Measurements from ENCODE around the gene UBE2E2. TPM values are rescaled to one million over a fixed set of nuclear protein-coding genes. Genes with fewer than 3 reads are reported as not detected.

The UBE2E2 gene
- total RNA-seq, 1 donor from 2014 or later: 50.8 TPM

DNA sequence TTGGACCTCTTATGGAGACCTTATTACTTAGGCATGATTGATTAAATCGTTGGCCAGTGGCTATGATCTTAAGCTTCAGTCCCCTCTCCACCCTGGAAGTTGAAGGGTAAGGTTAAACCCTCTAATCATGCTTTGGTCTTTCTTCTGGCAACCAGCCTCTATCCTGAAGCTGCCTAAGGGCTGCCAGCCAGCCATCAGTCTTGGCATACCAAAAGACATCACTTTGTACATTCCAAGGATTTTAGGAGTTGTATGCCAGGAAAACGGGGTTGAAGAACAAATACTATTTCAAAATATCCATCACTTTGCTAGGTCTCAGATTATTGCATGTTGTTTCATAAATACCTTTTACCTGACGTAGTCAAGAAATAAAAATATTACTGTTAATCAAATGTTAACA is 28.9 kb downstream of the UBE2E2 start:
- Histone ChIP-seq H3K27me3 (ENCODE audit: low read depth) (no peaks in the 10 kb centered on the region), H3K36me3 (no peaks in the 10 kb centered on the region), H3K27ac (no peak overlapping the region), H3K4me3 (no peak overlapping the region), H3K4me1 (peaks cover 10% of the 10 kb centered on the region), H3K9me3 (no peaks in the 10 kb centered on the region)
- ATAC-seq (no peak), DNase-seq (no peak)
- TF ChIP-seq, protein P1, sequence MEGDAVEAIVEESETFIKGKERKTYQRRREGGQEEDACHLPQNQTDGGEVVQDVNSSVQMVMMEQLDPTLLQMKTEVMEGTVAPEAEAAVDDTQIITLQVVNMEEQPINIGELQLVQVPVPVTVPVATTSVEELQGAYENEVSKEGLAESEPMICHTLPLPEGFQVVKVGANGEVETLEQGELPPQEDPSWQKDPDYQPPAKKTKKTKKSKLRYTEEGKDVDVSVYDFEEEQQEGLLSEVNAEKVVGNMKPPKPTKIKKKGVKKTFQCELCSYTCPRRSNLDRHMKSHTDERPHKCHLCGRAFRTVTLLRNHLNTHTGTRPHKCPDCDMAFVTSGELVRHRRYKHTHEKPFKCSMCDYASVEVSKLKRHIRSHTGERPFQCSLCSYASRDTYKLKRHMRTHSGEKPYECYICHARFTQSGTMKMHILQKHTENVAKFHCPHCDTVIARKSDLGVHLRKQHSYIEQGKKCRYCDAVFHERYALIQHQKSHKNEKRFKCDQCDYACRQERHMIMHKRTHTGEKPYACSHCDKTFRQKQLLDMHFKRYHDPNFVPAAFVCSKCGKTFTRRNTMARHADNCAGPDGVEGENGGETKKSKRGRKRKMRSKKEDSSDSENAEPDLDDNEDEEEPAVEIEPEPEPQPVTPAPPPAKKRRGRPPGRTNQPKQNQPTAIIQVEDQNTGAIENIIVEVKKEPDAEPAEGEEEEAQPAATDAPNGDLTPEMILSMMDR (IDR thresholded peaks at IDR 0.05): no peak
- intact Hi-C loops (cut with DNase I): no loop called here

DNA sequence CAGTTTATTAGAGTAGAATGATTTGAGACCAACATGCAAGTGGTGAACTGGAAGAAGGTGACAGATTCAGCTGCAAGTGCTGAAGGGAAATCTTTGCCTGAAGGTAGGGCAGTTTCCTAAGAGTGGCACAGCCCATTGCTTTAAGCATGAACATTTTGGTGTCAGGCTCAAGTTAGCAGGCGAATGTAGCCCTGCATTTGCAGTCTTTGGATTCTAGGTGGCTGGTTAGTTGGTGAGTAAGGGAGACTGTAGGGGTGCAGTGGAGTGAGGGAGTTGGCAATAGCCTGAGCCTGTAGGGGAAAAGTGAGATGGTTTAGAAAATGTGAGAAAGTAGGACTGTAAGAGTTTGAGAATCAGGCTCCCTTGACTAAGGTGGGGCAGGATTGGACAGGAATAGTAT is 29.7 kb downstream of the UBE2E2 start:
- H3K9me3 ChIP-seq: no peaks in the 10 kb centered on the region
- no peaks in the 10 kb centered on the region for H3K27me3 ChIP-seq (ENCODE audit: low read depth)
- ATAC-seq: no peak
- DNase-seq: no peak
- H3K27ac ChIP-seq: no peak overlapping the region
- H3K4me1 ChIP-seq: peaks cover 10% of the 10 kb centered on the region
- no peak overlapping the region for H3K4me3 ChIP-seq
- H3K36me3 ChIP-seq: no peaks in the 10 kb centered on the region
- intact Hi-C loops (cut with DNase I): no loop called here
- TF ChIP-seq, protein P1 (IDR thresholded peaks at IDR 0.05): no peak

DNA sequence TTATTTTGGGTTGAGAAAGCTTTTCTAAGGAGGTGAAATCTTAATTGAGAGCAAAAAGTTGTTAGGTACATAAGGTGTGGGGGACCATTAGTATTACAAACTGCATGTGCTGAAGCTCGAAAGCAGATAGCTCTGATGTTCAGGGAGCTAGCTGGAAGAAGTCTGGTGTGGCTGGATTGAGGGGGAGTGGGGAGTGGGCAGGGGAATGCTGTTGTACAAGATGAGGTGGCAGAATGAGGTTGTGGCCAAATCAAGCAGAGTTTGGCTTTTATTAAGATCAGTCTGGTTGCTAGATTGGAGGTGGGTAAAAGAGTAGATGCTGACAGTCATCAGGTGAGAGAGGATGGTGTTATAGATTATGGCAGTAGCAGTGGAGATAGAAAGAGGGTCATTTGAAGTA is 32.1 kb downstream of the UBE2E2 start:
- H3K4me3 ChIP-seq: no peak overlapping the region
- intact Hi-C loops (cut with DNase I): no loop called here
- no peak for DNase-seq

DNA sequence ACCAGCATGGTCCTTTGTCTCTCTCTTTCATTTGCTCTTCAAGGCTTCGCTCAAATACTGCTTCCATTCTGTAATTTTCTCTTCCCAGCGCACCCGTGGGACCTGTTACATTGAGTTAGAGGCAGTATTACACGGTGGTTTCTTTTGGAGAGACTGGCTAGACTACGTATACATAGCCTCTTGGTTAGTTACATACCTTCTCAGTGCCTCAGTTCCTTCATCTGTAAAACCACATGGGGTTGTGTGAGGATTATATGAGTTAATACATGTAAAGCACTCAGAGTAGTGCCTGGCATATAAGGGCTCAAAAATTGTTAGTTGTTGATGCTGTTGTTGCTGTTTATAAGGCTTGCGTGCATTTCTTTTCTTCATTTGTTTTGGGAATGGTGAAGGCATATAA is 33.8 kb downstream of the UBE2E2 start:
- TF ChIP-seq, protein P1 (IDR thresholded peaks at IDR 0.05): no peak
- no peak for ATAC-seq
- Histone ChIP-seq H3K4me1 (peaks cover 18% of the 10 kb centered on the region), H3K27me3 (ENCODE audit: low read depth) (no peaks in the 10 kb centered on the region), H3K36me3 (no peaks in the 10 kb centered on the region), H3K4me3 (no peak overlapping the region), H3K27ac (no peak overlapping the region), H3K9me3 (no peaks in the 10 kb centered on the region)
- no peak for DNase-seq
- intact Hi-C loops (cut with DNase I): no loop called here

More for the DNA sequence above, 32.1 kb downstream of the UBE2E2 start:
- no peaks in the 10 kb centered on the region for H3K27me3 ChIP-seq (ENCODE audit: low read depth)
- H3K9me3 ChIP-seq: no peaks in the 10 kb centered on the region
- H3K4me1 ChIP-seq: peaks cover 15% of the 10 kb centered on the region
- ATAC-seq: no peak
- no peak overlapping the region for H3K27ac ChIP-seq
- no peaks in the 10 kb centered on the region for H3K36me3 ChIP-seq
- TF ChIP-seq, protein P1 (IDR thresholded peaks at IDR 0.05): no peak

DNA sequence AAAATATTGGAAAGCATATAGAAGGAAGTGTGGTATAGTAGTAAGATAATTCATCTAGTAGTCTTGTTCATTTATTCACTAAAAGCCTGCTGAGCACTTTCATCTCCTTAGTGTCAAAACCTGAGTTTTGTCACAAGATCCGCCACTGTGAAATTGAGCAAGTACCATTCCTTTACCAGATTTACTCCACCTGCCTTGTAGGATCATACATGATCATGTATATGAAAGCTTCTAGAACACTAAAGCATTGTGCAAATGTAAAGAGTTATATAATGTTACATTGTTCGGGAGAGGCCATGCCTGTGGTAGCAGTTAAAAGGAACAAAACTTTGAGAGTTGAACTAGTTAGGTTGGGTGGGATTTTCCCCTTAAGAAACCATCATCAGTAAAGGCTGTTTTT is 35.0 kb downstream of the UBE2E2 start:
- ATAC-seq (no peak), DNase-seq (no peak)
- TF ChIP-seq, protein P1 (IDR thresholded peaks at IDR 0.05): no peak
- H3K9me3 ChIP-seq: no peaks in the 10 kb centered on the region
- H3K4me3 ChIP-seq: no peak overlapping the region
- intact Hi-C loops (cut with DNase I): no loop called here
- no peak overlapping the region for H3K27ac ChIP-seq
- no peaks in the 10 kb centered on the region for H3K36me3 ChIP-seq
- no peaks in the 10 kb centered on the region for H3K27me3 ChIP-seq (ENCODE audit: low read depth)
- peaks cover 18% of the 10 kb centered on the region for H3K4me1 ChIP-seq

DNA sequence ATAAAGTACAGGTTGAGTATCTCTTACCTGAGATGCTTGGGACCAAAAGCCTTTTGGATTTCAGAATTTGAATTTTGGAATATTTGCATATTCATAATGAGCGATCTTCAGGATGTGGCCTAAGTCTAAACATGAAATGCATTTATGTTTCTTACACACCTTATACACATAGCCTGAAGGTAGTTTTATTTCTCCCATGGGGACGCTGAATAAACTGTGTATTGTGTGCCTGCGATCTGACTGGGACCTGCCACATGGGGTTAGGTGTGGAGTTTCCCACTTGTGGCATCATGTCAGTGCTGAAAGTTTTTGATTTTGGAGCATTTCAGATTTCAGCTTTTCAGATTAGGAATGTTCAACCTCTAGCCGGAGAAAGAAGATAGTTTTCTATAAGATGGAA is 35.5 kb downstream of the UBE2E2 start:
- H3K36me3 ChIP-seq: no peaks in the 10 kb centered on the region
- H3K9me3 ChIP-seq: no peaks in the 10 kb centered on the region
- H3K4me3 ChIP-seq: no peak overlapping the region
- no peaks in the 10 kb centered on the region for H3K27me3 ChIP-seq (ENCODE audit: low read depth)
- H3K27ac ChIP-seq: no peak overlapping the region
- DNase-seq (no peak), ATAC-seq (no peak)
- intact Hi-C loops (cut with DNase I): no loop called here
- peaks cover 18% of the 10 kb centered on the region for H3K4me1 ChIP-seq
- TF ChIP-seq, protein P1 (IDR thresholded peaks at IDR 0.05): no peak

All from lower lobe of right lung (tissue), 2 donors.